ENCODE measurements around the gene ARHGEF11.

ARHGEF11 gene

DNA sequence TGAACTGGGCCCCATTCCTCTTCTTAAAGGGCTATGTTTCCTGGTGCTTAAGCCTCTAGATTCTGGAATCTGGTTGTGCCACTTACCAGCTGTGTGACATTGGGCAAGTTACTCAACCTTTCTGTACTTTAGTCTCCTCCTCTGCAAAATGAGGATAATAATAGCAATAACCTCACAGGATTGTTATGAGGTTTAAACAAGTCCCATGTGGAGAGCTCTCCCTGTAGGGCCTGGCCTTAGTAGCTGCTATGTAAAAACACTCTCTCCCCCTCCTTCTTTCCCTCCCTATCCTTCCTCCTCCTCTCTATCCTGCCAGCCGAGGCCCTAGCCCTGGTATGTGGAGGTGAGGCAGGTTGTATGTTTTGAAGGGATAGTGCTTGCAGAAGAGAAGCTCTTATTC, 160.2 kb downstream of the ARHGEF11 start:
- no peak overlapping the region for H3K4me2 ChIP-seq (ENCODE audit: insufficient read depth, low read length)
- H3K9me3 ChIP-seq (ENCODE audit: insufficient read depth, low read length, severe bottlenecking), result no peaks in the 10 kb centered on the region
- DNase-seq (no peak), ATAC-seq (ENCODE audit: insufficient read depth, low read depth) (no peak)
- H3K79me2 ChIP-seq (ENCODE audit: insufficient read depth, low read length), result no peaks in the 10 kb centered on the region
- peaks cover 21% of the 10 kb centered on the region for H3K27me3 ChIP-seq (ENCODE audit: insufficient read depth, low read length, poor library complexity)
- no peak overlapping the region for H3K4me3 ChIP-seq (ENCODE audit: low read depth in 1 of 2, low read length in 2 of 2)
- no peak overlapping the region for H3K9ac ChIP-seq (ENCODE audit: low read depth, low read length)
- TF ChIP-seq, protein P1, sequence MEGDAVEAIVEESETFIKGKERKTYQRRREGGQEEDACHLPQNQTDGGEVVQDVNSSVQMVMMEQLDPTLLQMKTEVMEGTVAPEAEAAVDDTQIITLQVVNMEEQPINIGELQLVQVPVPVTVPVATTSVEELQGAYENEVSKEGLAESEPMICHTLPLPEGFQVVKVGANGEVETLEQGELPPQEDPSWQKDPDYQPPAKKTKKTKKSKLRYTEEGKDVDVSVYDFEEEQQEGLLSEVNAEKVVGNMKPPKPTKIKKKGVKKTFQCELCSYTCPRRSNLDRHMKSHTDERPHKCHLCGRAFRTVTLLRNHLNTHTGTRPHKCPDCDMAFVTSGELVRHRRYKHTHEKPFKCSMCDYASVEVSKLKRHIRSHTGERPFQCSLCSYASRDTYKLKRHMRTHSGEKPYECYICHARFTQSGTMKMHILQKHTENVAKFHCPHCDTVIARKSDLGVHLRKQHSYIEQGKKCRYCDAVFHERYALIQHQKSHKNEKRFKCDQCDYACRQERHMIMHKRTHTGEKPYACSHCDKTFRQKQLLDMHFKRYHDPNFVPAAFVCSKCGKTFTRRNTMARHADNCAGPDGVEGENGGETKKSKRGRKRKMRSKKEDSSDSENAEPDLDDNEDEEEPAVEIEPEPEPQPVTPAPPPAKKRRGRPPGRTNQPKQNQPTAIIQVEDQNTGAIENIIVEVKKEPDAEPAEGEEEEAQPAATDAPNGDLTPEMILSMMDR (IDR thresholded peaks at IDR 0.05; ENCODE audit: borderline replicate concordance, extremely low read depth, low read length, poor library complexity, severe bottlenecking), result no peak
- TF ChIP-seq EZH2 (IDR thresholded peaks at IDR 0.05; ENCODE audit: borderline replicate concordance, low read depth, low read length, severe bottlenecking), result no peak
- no peak overlapping the region for H2AFZ ChIP-seq (ENCODE audit: low read depth, low read length)
- no peaks in the 10 kb centered on the region for H3K36me3 ChIP-seq (ENCODE audit: insufficient read depth, low read length)
- no peak overlapping the region for H3K27ac ChIP-seq (ENCODE audit: low read length)
- H3K4me1 ChIP-seq (ENCODE audit: insufficient read depth, low read length), result peaks cover 3% of the 10 kb centered on the region; the same call in 1 of the 2 replicates
- peaks cover 3% of the 10 kb centered on the region for H4K20me1 ChIP-seq (ENCODE audit: insufficient read depth, low read length)

All from DND-41 (cell line).